ENCODE measurements around the gene HDGFL3. TPM values are rescaled to one million over a fixed set of nuclear protein-coding genes. Genes with fewer than 3 reads are reported as not detected.

Gene HDGFL3
- total and polyA plus RNA-seq, 4 donors = 7.3 to 41.0 (median 19.7) TPM

GRCh38 chr15:83123529-83123928 lies 84.1 kb downstream of the HDGFL3 start:
- 91 to 95% methylated on average over 1 of the region's 1 CpG for WGBS, 2 donors
- Histone ChIP-seq H3K27ac (ENCODE audit: low read depth in 1 of 2, low read length in 1 of 2) (no peak overlapping the region), H3K9ac (ENCODE audit: insufficient read depth in 1 of 2, low read length in 2 of 2) (no peak overlapping the region), H3K9me3 (ENCODE audit: control insufficient read depth in 4 of 4, insufficient read depth in 3 of 4, low read length in 3 of 4) (no peaks in the 10 kb centered on the region), H3K4me1 (ENCODE audit: control insufficient read depth in 5 of 5, insufficient read depth in 5 of 5, low read length in 5 of 5) (no peaks in the 10 kb centered on the region), H3K36me3 (ENCODE audit: control insufficient read depth in 4 of 4, insufficient read depth in 4 of 4, low read length in 4 of 4) (peaks cover 0 to 6% (median 0%) of the 10 kb centered on the region in 4 donors), H3K27me3 (ENCODE audit: control insufficient read depth in 3 of 3, insufficient read depth in 3 of 3, low read length in 2 of 3) (no peaks in the 10 kb centered on the region), H3K4me3 (no peak overlapping the region)
- DNase-seq (no peak), ATAC-seq (ENCODE audit: insufficient read depth, low FRiP score) (no peak)
- no peak for TF ChIP-seq CTCF (IDR thresholded peaks at IDR 0.05; ENCODE audit: control extremely low read depth, extremely low read depth)

- no peak for ATAC-seq (ENCODE audit: insufficient read depth, low FRiP score)
- Histone ChIP-seq H3K9ac (ENCODE audit: insufficient read depth in 1 of 2, low read length in 2 of 2) (no peak overlapping the region), H3K27me3 (ENCODE audit: control insufficient read depth in 3 of 3, insufficient read depth in 3 of 3, low read length in 2 of 3) (no peaks in the 10 kb centered on the region), H3K4me1 (ENCODE audit: control insufficient read depth in 5 of 5, insufficient read depth in 5 of 5, low read length in 5 of 5) (no peaks in the 10 kb centered on the region), H3K27ac (ENCODE audit: low read depth in 1 of 2, low read length in 1 of 2) (no peak overlapping the region), H3K9me3 (ENCODE audit: control insufficient read depth in 4 of 4, insufficient read depth in 3 of 4, low read length in 3 of 4) (no peaks in the 10 kb centered on the region), H3K36me3 (ENCODE audit: control insufficient read depth in 4 of 4, insufficient read depth in 4 of 4, low read length in 4 of 4) (peaks cover 0 to 9% (median 0%) of the 10 kb centered on the region in 4 donors), H3K4me3 (no peak overlapping the region)
- WGBS, 2 donors = 87 to 93% methylated on average over 9 of the region's 9 CpGs
- no peak for DNase-seq
- no peak for TF ChIP-seq CTCF (IDR thresholded peaks at IDR 0.05; ENCODE audit: control extremely low read depth, extremely low read depth)
These were observed 87.5 kb downstream of the HDGFL3 start for GRCh38 chr15:83119968-83120581.

- no peaks in the 10 kb centered on the region for H3K9me3 ChIP-seq (ENCODE audit: control insufficient read depth in 4 of 4, insufficient read depth in 3 of 4, low read length in 3 of 4)
- H3K27me3 ChIP-seq (ENCODE audit: control insufficient read depth in 3 of 3, insufficient read depth in 3 of 3, low read length in 2 of 3) = no peaks in the 10 kb centered on the region
- no peak overlapping the region for H3K4me3 ChIP-seq
- ATAC-seq (ENCODE audit: insufficient read depth, low FRiP score) (no peak), DNase-seq (no peak)
- no peak overlapping the region for H3K27ac ChIP-seq (ENCODE audit: low read depth in 1 of 2, low read length in 1 of 2)
- TF ChIP-seq CTCF (IDR thresholded peaks at IDR 0.05; ENCODE audit: control extremely low read depth, extremely low read depth) = no peak
- WGBS, 2 donors = 91 to 98% methylated on average over 4 of the region's 4 CpGs
- H3K36me3 ChIP-seq (ENCODE audit: control insufficient read depth in 4 of 4, insufficient read depth in 4 of 4, low read length in 4 of 4) = peaks cover 0 to 12% (median 0%) of the 10 kb centered on the region in 4 donors
- H3K9ac ChIP-seq (ENCODE audit: insufficient read depth in 1 of 2, low read length in 2 of 2) = no peak overlapping the region
- H3K4me1 ChIP-seq (ENCODE audit: control insufficient read depth in 5 of 5, insufficient read depth in 5 of 5, low read length in 5 of 5) = peaks cover 0 to 2% (median 0%) of the 10 kb centered on the region in 5 donors
These were observed 88.7 kb downstream of the HDGFL3 start for GRCh38 chr15:83118968-83119367.

Data from lung (tissue), 12 donors.